Activated T-cell treated with anti-CD3 and anti-CD28 coated beads for 4 hours (primary cell): ENCODE results near the gene RASGRF1.
"Not testable (repeated sequence)": the region's sequence is repeated elsewhere in the genome, so short reads cannot be mapped to it uniquely, and the experiment has no call there.

ENCODE experiments used
- DNase-seq: peaks from one replicate; pipeline ENCODE4 v3.0.0-alpha.2; 2020

RASGRF1 gene

GRCh38 chr15:79090487-79091203, at the start of gene RASGRF1:
Gene RASGRF1 (minus strand): TSS chr15:79090780. CDS start chr15:79090498, 282 bp downstream.
- no peak for DNase-seq

GRCh38 chr15:79136434-79137046, 46.0 kb upstream of the RASGRF1 start:
- no peak for DNase-seq

GRCh38 chr15:79133309-79133708, 42.7 kb upstream of the RASGRF1 start:
- DNase-seq = no peak

- no peak for DNase-seq
Measured at GRCh38 chr15:79132770-79133169, 42.2 kb upstream of the RASGRF1 start.

- no peak for DNase-seq
Measured at GRCh38 chr15:79132361-79132760, 41.8 kb upstream of the RASGRF1 start.

GRCh38 chr15:79130535-79131130, 40.1 kb upstream of the RASGRF1 start:
- DNase-seq = no peak

- no peak for DNase-seq
Measured at GRCh38 chr15:79129235-79129634, 38.7 kb upstream of the RASGRF1 start.

- no peak for DNase-seq
Measured at GRCh38 chr15:79128556-79128955, 38.0 kb upstream of the RASGRF1 start.

- DNase-seq = no peak
Measured at GRCh38 chr15:79124388-79124787, 33.8 kb upstream of the RASGRF1 start.

GRCh38 chr15:79122991-79123390, 32.4 kb upstream of the RASGRF1 start:
- no peak for DNase-seq

GRCh38 chr15:79122391-79122790, 31.8 kb upstream of the RASGRF1 start:
- DNase-seq = no peak

GRCh38 chr15:79121571-79121970, 31.0 kb upstream of the RASGRF1 start:
- no peak for DNase-seq

- no peak for DNase-seq
Measured at GRCh38 chr15:79117442-79118204, 27.0 kb upstream of the RASGRF1 start.

GRCh38 chr15:79116771-79117170, 26.2 kb upstream of the RASGRF1 start:
- no peak for DNase-seq

- DNase-seq = no peak
Measured at GRCh38 chr15:79115986-79116665, 25.5 kb upstream of the RASGRF1 start.

GRCh38 chr15:79113831-79114230, 23.3 kb upstream of the RASGRF1 start:
- DNase-seq = no peak

GRCh38 chr15:79111404-79111803, 20.8 kb upstream of the RASGRF1 start:
- DNase-seq = not testable (repeated sequence)

- no peak for DNase-seq
Measured at GRCh38 chr15:79105141-79105540, 14.6 kb upstream of the RASGRF1 start.

- DNase-seq = no peak
Measured at GRCh38 chr15:79102595-79102994, 12.0 kb upstream of the RASGRF1 start.

GRCh38 chr15:79101866-79102581, 11.4 kb upstream of the RASGRF1 start:
- no peak for DNase-seq

GRCh38 chr15:79099692-79100091, 9.1 kb upstream of the RASGRF1 start:
- no peak for DNase-seq

GRCh38 chr15:79094611-79095021, 4.0 kb upstream of the RASGRF1 start:
- no peak for DNase-seq
